ENCODE results near the gene TCF7L2.

The TCF7L2 gene

GRCh38 chr10:113019692-113020474, 69.8 kb downstream of the TCF7L2 start:
- no peak overlapping the region for H3K4me3 ChIP-seq (ENCODE audit: low read length)
- H3K27me3 ChIP-seq (ENCODE audit: control insufficient read depth, insufficient read depth, low read length) = no peaks in the 10 kb centered on the region
- no peak overlapping the region for H3K9ac ChIP-seq (ENCODE audit: low read depth, low read length)
- H3K4me1 ChIP-seq (ENCODE audit: control insufficient read depth, insufficient read depth, low read length) = peaks cover 15% of the 10 kb centered on the region
- no peak overlapping the region for H3K4me2 ChIP-seq (ENCODE audit: low read length)
- H3K9me3 ChIP-seq (replicated peaks; ENCODE audit: low read length) = no peaks in the 10 kb centered on the region
- H3K36me3 ChIP-seq (ENCODE audit: insufficient read depth, low read length) = no peaks in the 10 kb centered on the region

DNA sequence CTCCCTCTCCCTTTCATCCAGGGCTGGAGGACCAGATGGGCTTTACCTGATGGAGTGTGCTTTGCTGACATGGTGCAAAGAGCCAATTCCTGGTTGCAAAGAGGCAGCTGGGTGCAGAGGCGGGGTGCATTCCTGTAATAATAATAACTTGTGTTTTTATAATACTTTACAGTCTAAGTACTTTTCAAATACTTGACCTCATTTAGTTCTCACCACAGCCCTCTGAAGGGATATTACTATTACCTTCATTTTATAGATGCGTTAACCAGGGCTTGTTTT, 70.4 kb downstream of the TCF7L2 start:
- Histone ChIP-seq H3K4me1 (ENCODE audit: control insufficient read depth, insufficient read depth, low read length) (peaks cover 15% of the 10 kb centered on the region), H3K27me3 (ENCODE audit: control insufficient read depth, insufficient read depth, low read length) (no peaks in the 10 kb centered on the region), H3K4me2 (ENCODE audit: low read length) (no peak overlapping the region), H3K4me3 (ENCODE audit: low read length) (no peak overlapping the region), H3K9ac (ENCODE audit: low read depth, low read length) (no peak overlapping the region), H3K9me3 (replicated peaks; ENCODE audit: low read length) (no peaks in the 10 kb centered on the region), H3K36me3 (ENCODE audit: insufficient read depth, low read length) (no peaks in the 10 kb centered on the region)

DNA sequence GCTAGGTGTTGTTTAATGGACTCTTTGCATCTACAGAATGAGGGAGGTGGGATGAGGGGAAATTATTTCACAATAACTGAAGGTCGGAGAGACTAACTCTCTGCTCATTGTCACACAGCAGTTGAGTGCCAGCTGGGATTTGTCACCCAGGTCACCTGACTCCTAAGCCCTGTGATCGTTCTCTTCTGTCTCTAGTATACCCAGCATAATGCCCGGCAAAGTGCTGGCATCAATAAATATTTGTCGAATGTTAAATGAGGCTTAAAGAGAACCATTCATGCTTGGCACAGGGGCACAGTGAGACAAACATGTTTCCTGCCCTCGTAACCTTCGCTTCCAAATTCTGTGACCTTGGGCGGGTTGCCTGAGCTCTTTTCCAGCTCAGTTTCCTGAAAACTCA, 70.8 kb downstream of the TCF7L2 start:
- Histone ChIP-seq H3K4me3 (ENCODE audit: low read length) (no peak overlapping the region), H3K4me1 (ENCODE audit: control insufficient read depth, insufficient read depth, low read length) (peaks cover 15% of the 10 kb centered on the region), H3K4me2 (ENCODE audit: low read length) (no peak overlapping the region), H3K9ac (ENCODE audit: low read depth, low read length) (no peak overlapping the region), H3K27me3 (ENCODE audit: control insufficient read depth, insufficient read depth, low read length) (no peaks in the 10 kb centered on the region), H3K9me3 (replicated peaks; ENCODE audit: low read length) (no peaks in the 10 kb centered on the region), H3K36me3 (ENCODE audit: insufficient read depth, low read length) (no peaks in the 10 kb centered on the region)

- H3K27me3 ChIP-seq (ENCODE audit: control insufficient read depth, insufficient read depth, low read length) = no peaks in the 10 kb centered on the region
- peaks cover 16% of the 10 kb centered on the region for H3K4me1 ChIP-seq (ENCODE audit: control insufficient read depth, insufficient read depth, low read length)
- no peak overlapping the region for H3K4me2 ChIP-seq (ENCODE audit: low read length)
- H3K36me3 ChIP-seq (ENCODE audit: insufficient read depth, low read length) = no peaks in the 10 kb centered on the region
- no peaks in the 10 kb centered on the region for H3K9me3 ChIP-seq (replicated peaks; ENCODE audit: low read length)
- no peak overlapping the region for H3K4me3 ChIP-seq (ENCODE audit: low read length)
- H3K9ac ChIP-seq (ENCODE audit: low read depth, low read length) = no peak overlapping the region
These were observed 71.4 kb downstream of the TCF7L2 start for GRCh38 chr10:113021268-113022040.

DNA sequence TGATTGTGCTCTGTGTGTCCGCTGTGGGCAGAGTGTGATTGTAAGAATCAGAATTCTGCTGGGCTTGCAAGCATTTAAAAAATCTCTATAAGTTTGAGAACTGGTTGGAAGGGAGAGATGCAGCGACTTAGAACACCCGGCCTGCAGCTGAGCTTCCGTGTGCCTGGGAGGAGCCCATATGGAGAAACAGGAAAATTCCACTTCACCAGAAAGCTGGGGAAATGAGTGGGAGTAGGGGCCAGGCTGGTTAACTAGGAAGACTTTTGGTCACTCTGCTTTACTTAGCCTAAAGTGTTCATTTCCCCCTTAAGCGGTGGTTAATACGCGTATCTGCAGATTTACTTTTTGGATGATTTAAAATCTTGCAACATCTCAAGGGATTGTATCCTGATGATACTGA, 72.2 kb downstream of the TCF7L2 start:
- Histone ChIP-seq H3K4me1 (ENCODE audit: control insufficient read depth, insufficient read depth, low read length) (peaks cover 24% of the 10 kb centered on the region), H3K9me3 (replicated peaks; ENCODE audit: low read length) (no peaks in the 10 kb centered on the region), H3K9ac (ENCODE audit: low read depth, low read length) (no peak overlapping the region), H3K4me3 (ENCODE audit: low read length) (no peak overlapping the region), H3K27me3 (ENCODE audit: control insufficient read depth, insufficient read depth, low read length) (no peaks in the 10 kb centered on the region), H3K4me2 (ENCODE audit: low read length) (no peak overlapping the region), H3K36me3 (ENCODE audit: insufficient read depth, low read length) (no peaks in the 10 kb centered on the region)

DNA sequence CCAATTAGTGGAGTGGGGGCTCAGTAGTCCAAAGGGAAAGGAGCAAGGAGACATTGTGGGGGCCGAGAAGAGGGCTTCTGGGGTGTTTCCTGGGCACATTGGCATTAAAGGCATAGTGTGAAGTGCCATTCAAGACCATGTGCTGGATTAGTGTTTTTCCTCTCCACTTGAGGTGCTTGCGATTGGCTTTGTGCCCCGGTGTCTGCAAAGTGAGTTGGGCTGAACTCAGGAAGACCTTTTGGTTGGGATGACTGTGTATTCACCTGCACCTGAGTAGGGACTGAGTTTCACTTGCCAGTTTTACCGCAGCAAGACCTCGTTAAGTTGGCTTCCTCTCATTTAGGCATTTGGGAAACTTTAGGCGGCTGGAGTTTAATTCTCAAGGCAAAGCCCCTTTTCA, 73.0 kb downstream of the TCF7L2 start:
- Histone ChIP-seq H3K9me3 (replicated peaks; ENCODE audit: low read length) (no peaks in the 10 kb centered on the region), H3K4me3 (ENCODE audit: low read length) (no peak overlapping the region), H3K4me1 (ENCODE audit: control insufficient read depth, insufficient read depth, low read length) (peaks cover 32% of the 10 kb centered on the region), H3K9ac (ENCODE audit: low read depth, low read length) (no peak overlapping the region), H3K4me2 (ENCODE audit: low read length) (no peak overlapping the region), H3K27me3 (ENCODE audit: control insufficient read depth, insufficient read depth, low read length) (no peaks in the 10 kb centered on the region), H3K36me3 (ENCODE audit: insufficient read depth, low read length) (no peaks in the 10 kb centered on the region)

DNA sequence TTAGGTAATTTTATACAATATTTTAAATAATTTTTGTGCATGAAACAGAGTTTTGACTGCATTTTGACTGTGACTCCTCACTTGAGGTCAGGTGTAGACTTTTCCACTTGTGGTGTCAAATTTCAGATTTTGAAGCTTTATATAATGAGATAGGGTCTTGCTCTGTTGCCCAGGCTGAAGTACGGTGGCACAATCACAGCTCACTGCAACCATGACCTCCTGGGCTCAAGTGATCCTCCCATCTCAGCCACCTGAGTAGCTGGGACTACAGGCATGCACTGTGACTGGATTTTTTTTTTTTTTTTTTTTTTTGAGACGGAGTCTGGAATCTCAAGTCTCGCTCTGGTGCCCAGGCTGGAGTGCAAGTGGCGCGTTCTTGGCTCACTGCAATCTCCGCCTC, 74.9 kb downstream of the TCF7L2 start:
- H3K4me3 ChIP-seq (ENCODE audit: low read length) = no peak overlapping the region
- H3K4me1 ChIP-seq (ENCODE audit: control insufficient read depth, insufficient read depth, low read length) = peaks cover 43% of the 10 kb centered on the region
- H3K9ac ChIP-seq (ENCODE audit: low read depth, low read length) = no peak overlapping the region
- no peaks in the 10 kb centered on the region for H3K27me3 ChIP-seq (ENCODE audit: control insufficient read depth, insufficient read depth, low read length)
- H3K9me3 ChIP-seq (replicated peaks; ENCODE audit: low read length) = no peaks in the 10 kb centered on the region
- H3K4me2 ChIP-seq (ENCODE audit: low read length) = no peak overlapping the region
- H3K36me3 ChIP-seq (ENCODE audit: insufficient read depth, low read length) = no peaks in the 10 kb centered on the region

DNA sequence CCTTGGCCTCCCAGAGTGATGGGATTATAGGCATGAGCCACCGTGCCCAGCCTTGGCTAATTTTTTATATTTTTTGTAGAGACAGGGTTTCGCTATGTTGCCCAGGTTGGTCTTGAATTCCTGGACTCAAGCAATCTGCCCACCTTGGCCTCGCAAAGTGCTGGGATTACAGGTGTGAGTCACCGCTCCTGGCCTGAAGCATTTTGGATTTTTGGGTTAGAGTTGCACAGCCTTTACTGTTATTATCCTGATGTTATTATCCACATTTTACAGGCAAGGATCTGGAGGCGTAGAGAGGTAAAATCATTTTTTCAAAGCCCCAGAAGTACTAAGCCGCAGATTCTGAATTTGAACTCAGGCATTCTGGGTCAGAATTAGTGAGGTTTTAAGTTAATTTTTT, 75.4 kb downstream of the TCF7L2 start:
- no peaks in the 10 kb centered on the region for H3K27me3 ChIP-seq (ENCODE audit: control insufficient read depth, insufficient read depth, low read length)
- H3K36me3 ChIP-seq (ENCODE audit: insufficient read depth, low read length) = no peaks in the 10 kb centered on the region
- no peak overlapping the region for H3K4me2 ChIP-seq (ENCODE audit: low read length)
- no peak overlapping the region for H3K9ac ChIP-seq (ENCODE audit: low read depth, low read length)
- H3K4me3 ChIP-seq (ENCODE audit: low read length) = no peak overlapping the region
- no peaks in the 10 kb centered on the region for H3K9me3 ChIP-seq (replicated peaks; ENCODE audit: low read length)
- peaks cover 37% of the 10 kb centered on the region for H3K4me1 ChIP-seq (ENCODE audit: control insufficient read depth, insufficient read depth, low read length)

DNA sequence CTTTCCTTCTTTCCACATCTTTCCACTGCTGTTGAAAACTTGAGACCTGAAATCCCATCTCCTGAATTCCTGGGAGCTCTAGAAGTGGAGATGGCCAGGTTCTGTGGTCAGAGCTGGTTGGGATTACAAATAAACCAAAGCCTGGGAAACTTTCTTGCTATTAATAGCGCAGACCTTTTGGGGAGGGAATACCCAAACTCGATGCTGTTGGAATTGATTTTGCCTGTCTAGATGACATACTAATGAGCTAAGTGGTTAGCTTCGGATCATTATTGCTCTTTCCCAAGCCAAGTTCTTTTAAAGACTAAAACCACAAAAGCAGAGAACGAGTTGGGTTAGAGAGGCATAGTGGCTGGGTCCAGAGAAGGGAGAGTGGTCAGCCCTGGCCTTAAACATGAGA, 76.6 kb downstream of the TCF7L2 start:
- H3K9ac ChIP-seq (ENCODE audit: low read depth, low read length) = no peak overlapping the region
- no peaks in the 10 kb centered on the region for H3K27me3 ChIP-seq (ENCODE audit: control insufficient read depth, insufficient read depth, low read length)
- H3K4me1 ChIP-seq (ENCODE audit: control insufficient read depth, insufficient read depth, low read length) = peaks cover 30% of the 10 kb centered on the region

DNA sequence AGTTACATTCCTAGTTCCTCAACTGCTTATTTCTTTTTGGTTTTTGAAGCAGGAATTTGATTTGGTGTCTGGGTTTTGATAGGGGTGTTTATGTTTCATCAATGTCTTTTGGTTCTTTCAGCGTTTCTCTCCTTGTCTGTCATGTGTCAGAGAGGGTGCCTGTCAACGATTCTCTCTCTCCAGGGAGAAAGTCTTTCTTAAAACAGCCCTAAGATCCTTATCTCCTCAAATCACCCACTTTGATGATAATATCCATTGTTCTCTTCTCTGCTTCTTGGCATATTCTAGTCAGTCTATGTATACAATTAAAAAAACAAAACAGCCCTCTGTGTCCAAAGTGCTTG, 77.2 kb downstream of the TCF7L2 start:
- Histone ChIP-seq H3K4me2 (ENCODE audit: low read length) (no peak overlapping the region), H3K36me3 (ENCODE audit: insufficient read depth, low read length) (no peaks in the 10 kb centered on the region), H3K4me1 (ENCODE audit: control insufficient read depth, insufficient read depth, low read length) (peaks cover 30% of the 10 kb centered on the region), H3K4me3 (ENCODE audit: low read length) (no peak overlapping the region), H3K9ac (ENCODE audit: low read depth, low read length) (no peak overlapping the region), H3K27me3 (ENCODE audit: control insufficient read depth, insufficient read depth, low read length) (no peaks in the 10 kb centered on the region), H3K9me3 (replicated peaks; ENCODE audit: low read length) (no peaks in the 10 kb centered on the region)

More for the DNA sequence above, 76.6 kb downstream of the TCF7L2 start:
- Histone ChIP-seq H3K9me3 (replicated peaks; ENCODE audit: low read length) (no peaks in the 10 kb centered on the region), H3K36me3 (ENCODE audit: insufficient read depth, low read length) (no peaks in the 10 kb centered on the region), H3K4me2 (ENCODE audit: low read length) (no peak overlapping the region), H3K4me3 (ENCODE audit: low read length) (no peak overlapping the region)

- Histone ChIP-seq H3K36me3 (ENCODE audit: insufficient read depth, low read length) (no peaks in the 10 kb centered on the region), H3K9ac (ENCODE audit: low read depth, low read length) (no peak overlapping the region), H3K4me3 (ENCODE audit: low read length) (peak overlapping the region; percentile 20), H3K27me3 (ENCODE audit: control insufficient read depth, insufficient read depth, low read length) (no peaks in the 10 kb centered on the region), H3K4me2 (ENCODE audit: low read length) (peak overlapping the region; percentile 62), H3K4me1 (ENCODE audit: control insufficient read depth, insufficient read depth, low read length) (peaks cover 30% of the 10 kb centered on the region), H3K9me3 (replicated peaks; ENCODE audit: low read length) (no peaks in the 10 kb centered on the region)
These were observed 77.8 kb downstream of the TCF7L2 start for GRCh38 chr10:113027574-113028455.

Measured in skeletal muscle satellite cell (primary cell).